Measurements from ENCODE around the gene LMF1. TPM values are rescaled to one million over a fixed set of nuclear protein-coding genes. Genes with fewer than 3 reads are reported as not detected.

LMF1 gene
- total RNA-seq, 1 donor from 2014 or later, result 36.1 TPM

- TF ChIP-seq CTCF (IDR thresholded peaks at IDR 0.05), result no peak
- H3K9me3 Mint-ChIP-seq, result peaks cover 15% of the 10 kb centered on the region
- no peaks in the 10 kb centered on the region for H3K27me3 Mint-ChIP-seq
- no peaks in the 10 kb centered on the region for H3K4me1 Mint-ChIP-seq
- intact Hi-C loops (cut with micrococcal nuclease), result no loop called here
- ChIA-PET CTCF (no interaction called here), POLR2A (no interaction called here)
- H3K4me3 Mint-ChIP-seq, result no peak overlapping the region
- H3K36me3 Mint-ChIP-seq (ENCODE audit: low read depth), result peaks cover 49% of the 10 kb centered on the region
- no peak overlapping the region for H3K27ac Mint-ChIP-seq
- DNase-seq (no peak), ATAC-seq (ENCODE audit: low read depth) (no peak)
Observed at GRCh38 chr16:946048-946395, 24.8 kb downstream of the LMF1 start.

- ChIA-PET POLR2A (no interaction called here), CTCF (no interaction called here)
- no peaks in the 10 kb centered on the region for H3K27me3 Mint-ChIP-seq
- peaks cover 15% of the 10 kb centered on the region for H3K9me3 Mint-ChIP-seq
- intact Hi-C loops (cut with micrococcal nuclease), result no loop called here
- DNase-seq, result no peak
- no peak for TF ChIP-seq CTCF (IDR thresholded peaks at IDR 0.05)
- no peak overlapping the region for H3K27ac Mint-ChIP-seq
- no peaks in the 10 kb centered on the region for H3K4me1 Mint-ChIP-seq
- H3K4me3 Mint-ChIP-seq, result no peak overlapping the region
- H3K36me3 Mint-ChIP-seq (ENCODE audit: low read depth), result peaks cover 52% of the 10 kb centered on the region
- ATAC-seq (ENCODE audit: low read depth), result no peak
Observed at GRCh38 chr16:945271-946047, 25.3 kb downstream of the LMF1 start.

GRCh38 chr16:943971-944370, 26.8 kb downstream of the LMF1 start:
- ChIA-PET POLR2A (no interaction called here), CTCF (no interaction called here)
- DNase-seq (no peak), ATAC-seq (ENCODE audit: low read depth) (no peak)
- peaks cover 67% of the 10 kb centered on the region for H3K36me3 Mint-ChIP-seq (ENCODE audit: low read depth)
- H3K27ac Mint-ChIP-seq, result no peak overlapping the region
- intact Hi-C loops (cut with micrococcal nuclease), result no loop called here
- TF ChIP-seq CTCF (IDR thresholded peaks at IDR 0.05), result no peak
- peaks cover 15% of the 10 kb centered on the region for H3K9me3 Mint-ChIP-seq
- H3K27me3 Mint-ChIP-seq, result no peaks in the 10 kb centered on the region
- no peaks in the 10 kb centered on the region for H3K4me1 Mint-ChIP-seq
- no peak overlapping the region for H3K4me3 Mint-ChIP-seq

- H3K4me1 Mint-ChIP-seq, result no peaks in the 10 kb centered on the region
Observed at GRCh38 chr16:942436-943060, 28.2 kb downstream of the LMF1 start.

More at GRCh38 chr16:942436-943060, 28.2 kb downstream of the LMF1 start:
- H3K27ac Mint-ChIP-seq, result no peak overlapping the region
- ChIA-PET POLR2A (no interaction called here), CTCF (no interaction called here)
- ATAC-seq (ENCODE audit: low read depth), result no peak
- intact Hi-C loops (cut with micrococcal nuclease), result no loop called here
- DNase-seq, result no peak
- peaks cover 15% of the 10 kb centered on the region for H3K9me3 Mint-ChIP-seq
- H3K4me3 Mint-ChIP-seq, result no peak overlapping the region
- peaks cover 77% of the 10 kb centered on the region for H3K36me3 Mint-ChIP-seq (ENCODE audit: low read depth)
- TF ChIP-seq CTCF (IDR thresholded peaks at IDR 0.05), result no peak
- H3K27me3 Mint-ChIP-seq, result no peaks in the 10 kb centered on the region
